ENCODE data around the gene MLH1.
"Not testable (repeated sequence)": the region's sequence is repeated elsewhere in the genome, so short reads cannot be mapped to it uniquely, and the experiment has no call there.

MLH1 gene

GRCh38 chr3:37040231-37040630 lies 46.9 kb downstream of the MLH1 start:
- peak; percentile 18 for DNase-seq

GRCh38 chr3:37041546-37042195 lies 48.4 kb downstream of the MLH1 start:
- DNase-seq = no peak

DNA sequence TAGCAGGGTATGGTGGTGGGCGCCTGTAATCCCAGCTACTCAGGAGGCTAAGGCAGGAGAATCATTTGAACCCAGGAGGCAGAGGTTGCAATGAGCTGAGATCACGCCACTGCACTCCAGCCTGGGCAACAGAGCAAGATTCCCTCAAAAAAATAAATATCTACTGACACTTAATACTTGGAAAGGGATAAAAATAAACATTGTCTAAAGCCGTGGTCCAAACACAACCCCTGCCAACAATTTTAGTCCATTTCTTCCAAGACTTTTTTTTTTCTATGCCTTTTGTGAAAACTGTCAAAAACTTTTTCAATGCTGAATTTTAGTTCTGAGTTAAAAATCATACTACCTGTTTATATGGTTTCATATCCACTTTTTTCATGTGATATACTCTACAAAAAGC lies 49.4 kb downstream of the MLH1 start:
- DNase-seq = not testable (repeated sequence)

DNA sequence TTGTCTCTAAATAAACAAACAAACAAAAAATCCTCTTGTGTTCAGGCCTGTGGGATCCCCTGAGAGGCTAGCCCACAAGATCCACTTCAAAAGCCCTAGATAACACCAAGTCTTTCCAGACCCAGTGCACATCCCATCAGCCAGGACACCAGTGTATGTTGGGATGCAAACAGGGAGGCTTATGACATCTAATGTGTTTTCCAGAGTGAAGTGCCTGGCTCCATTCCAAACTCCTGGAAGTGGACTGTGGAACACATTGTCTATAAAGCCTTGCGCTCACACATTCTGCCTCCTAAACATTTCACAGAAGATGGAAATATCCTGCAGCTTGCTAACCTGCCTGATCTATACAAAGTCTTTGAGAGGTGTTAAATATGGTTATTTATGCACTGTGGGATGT lies 57.0 kb downstream of the MLH1 start:
- DNase-seq = no peak

- no peak for DNase-seq
These were observed 59.5 kb downstream of the MLH1 start for GRCh38 chr3:37052860-37053259.

GRCh38 chr3:37053337-37053736 lies 60.0 kb downstream of the MLH1 start:
- no peak for DNase-seq

- no peak for DNase-seq
These were observed 60.4 kb downstream of the MLH1 start for GRCh38 chr3:37053753-37054152.

DNA sequence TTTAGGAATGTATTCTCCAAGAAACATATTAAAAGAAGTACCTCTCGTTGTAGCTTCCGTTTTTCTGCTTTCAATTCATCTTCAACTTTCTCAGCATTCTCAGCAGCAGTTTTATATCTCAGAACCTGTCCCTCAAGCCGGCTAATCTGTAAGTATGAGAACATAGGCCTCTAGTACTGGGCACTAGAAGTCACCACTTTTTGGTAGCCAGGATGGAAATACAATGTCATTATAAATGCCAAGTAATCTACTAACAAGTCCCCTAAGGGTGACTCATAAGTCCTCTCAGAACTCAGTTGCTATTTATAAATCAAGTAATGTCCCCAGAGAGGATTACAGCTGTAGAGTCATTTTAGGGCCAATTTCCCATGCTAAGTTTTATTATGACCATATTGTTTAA lies 61.1 kb downstream of the MLH1 start:
- peak; percentile 55 for DNase-seq

DNA sequence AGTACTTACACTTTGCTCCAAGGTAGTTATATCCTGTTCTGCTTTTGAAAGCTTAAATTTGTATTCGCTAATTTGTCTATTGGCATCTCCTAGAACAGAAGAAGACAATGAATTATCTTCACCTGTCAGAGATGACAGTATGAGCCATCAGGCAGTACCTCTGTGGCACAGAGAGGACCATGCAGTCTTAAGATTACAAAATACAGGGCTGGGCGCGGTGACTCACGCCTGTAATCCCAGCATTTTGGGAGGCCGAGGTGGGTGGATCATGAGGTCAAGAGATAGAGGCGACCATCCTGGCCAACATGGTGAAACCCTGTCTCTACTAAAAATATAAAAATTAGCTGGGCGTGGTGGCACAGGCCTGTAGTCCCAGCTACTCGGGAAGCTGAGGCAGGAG lies 61.8 kb downstream of the MLH1 start:
- DNase-seq = not testable (repeated sequence)

GRCh38 chr3:37056826-37057225 lies 63.5 kb downstream of the MLH1 start:
- DNase-seq = no peak

- no peak for DNase-seq
These were observed 64.8 kb downstream of the MLH1 start for GRCh38 chr3:37058117-37058516.

DNA sequence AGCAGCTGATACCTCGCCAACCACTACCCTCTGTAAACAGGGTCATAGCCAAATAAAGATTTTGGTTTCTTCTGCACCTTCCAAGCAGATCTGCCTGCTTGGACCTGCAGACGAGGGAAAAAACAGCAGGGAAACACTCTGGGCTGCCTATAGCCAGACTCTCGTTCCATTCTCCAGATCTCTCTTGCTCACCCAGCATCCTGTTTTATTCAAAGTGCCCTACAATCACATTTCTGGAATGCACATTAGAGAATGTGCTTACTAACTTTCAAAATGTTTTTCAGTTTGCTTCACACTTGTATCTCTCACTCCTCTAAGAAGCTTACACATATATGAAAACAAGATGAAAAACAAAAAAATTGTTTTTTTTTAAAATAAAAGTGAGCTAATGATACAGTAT lies 71.4 kb downstream of the MLH1 start:
- peak; percentile 36 for DNase-seq

DNA sequence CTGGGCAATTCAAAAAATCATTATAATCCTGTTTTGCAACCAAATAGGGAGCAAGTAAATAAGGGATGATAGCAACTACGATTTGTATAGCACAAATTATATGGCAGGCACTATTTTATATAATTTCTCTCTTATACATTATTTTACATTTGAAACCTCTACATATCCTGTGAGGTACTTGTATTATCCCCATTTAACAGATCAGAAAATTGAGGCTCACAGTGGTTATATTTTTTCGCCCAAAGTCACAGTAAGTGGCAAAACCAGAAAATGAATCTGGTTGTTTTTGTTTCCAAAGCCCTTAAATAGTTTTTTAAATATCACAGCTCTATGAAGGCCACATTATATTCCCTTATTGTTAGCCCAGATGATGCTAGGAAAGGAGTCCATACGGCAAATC lies 74.3 kb downstream of the MLH1 start:
- DNase-seq = no peak

DNA sequence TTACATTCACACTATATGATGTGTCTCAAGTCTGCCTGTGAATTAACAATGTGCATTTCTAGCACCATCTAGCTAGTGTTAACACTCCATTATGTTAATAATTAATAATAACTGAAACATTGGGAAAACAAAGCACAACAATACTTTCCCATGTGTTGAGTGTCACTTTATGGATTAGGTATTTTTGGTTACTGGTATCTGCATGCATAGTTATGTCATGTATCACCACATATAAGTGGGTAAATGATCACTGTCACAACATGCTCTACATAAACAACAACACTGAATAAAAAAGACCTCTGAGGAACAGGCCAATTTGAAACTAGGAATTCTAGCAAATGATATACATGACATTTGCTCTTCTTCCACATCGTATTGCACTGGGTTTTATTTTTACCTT lies 74.7 kb downstream of the MLH1 start:
- DNase-seq = no peak

DNA sequence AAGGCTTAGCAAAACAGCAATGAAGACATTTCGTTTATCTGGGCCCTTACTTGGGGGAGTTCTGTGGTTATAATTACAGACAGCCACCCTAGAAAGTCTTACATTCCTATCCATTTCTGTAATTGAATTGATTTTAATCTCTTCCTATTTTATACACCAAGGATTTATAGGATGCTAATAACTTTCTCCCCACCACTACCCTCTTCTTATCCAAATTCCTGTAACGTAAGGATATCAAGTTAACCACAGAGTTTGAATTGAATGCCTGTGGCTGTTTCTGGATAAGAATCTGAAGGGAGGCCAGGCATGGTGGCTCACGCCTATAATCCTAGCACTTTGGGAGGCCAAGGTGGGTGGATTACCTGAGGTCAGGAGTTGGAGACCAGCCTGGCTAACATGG lies 78.6 kb downstream of the MLH1 start:
- DNase-seq = no peak

GRCh38 chr3:37072892-37073291 lies 79.6 kb downstream of the MLH1 start:
- peak; percentile 87 for DNase-seq

DNA sequence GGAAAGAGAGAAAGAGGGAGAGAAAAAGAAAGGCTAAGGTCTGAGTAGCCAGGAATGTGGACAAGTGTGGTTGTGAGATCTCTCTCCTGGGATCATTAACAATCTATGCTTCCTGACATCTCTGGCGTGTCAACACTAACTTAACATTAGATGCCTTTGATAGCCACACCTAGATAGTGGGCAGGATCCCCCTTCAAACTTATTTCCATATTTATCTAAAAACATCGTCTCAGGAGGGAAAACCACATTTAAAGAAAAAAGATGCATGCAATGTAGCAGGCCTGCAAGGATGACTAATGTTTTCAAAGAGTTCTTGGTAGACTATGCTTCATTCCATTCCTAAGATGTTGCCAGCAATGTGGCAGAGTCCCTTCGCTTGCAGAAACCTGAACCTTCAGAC lies 80.9 kb downstream of the MLH1 start:
- peak; percentile 74 for DNase-seq

- DNase-seq = no peak
These were observed 82.6 kb downstream of the MLH1 start for GRCh38 chr3:37075955-37076354.

GRCh38 chr3:37082317-37082716 lies 89.0 kb downstream of the MLH1 start:
- DNase-seq = no peak

- no peak for DNase-seq
These were observed 93.6 kb downstream of the MLH1 start for GRCh38 chr3:37086918-37087317.

DNA sequence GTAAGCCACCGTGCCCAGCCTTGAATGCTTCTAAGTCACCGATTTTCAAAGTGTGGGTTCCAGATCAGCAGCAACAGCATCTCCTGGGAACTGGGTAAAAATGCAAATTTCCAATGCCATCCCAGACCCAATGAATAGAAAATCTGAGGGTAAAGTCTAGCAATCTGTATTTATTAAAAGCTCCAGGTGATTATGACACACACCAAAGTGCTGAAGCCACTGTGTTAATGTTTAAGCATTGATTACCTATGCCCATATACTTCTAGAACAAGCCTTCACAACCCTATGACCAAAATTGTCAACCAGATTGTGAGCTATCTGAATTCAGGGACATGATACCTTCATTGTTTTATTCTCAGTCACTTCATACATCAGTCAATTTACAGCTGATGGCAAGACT lies 94.6 kb downstream of the MLH1 start:
- no peak for DNase-seq

DNA sequence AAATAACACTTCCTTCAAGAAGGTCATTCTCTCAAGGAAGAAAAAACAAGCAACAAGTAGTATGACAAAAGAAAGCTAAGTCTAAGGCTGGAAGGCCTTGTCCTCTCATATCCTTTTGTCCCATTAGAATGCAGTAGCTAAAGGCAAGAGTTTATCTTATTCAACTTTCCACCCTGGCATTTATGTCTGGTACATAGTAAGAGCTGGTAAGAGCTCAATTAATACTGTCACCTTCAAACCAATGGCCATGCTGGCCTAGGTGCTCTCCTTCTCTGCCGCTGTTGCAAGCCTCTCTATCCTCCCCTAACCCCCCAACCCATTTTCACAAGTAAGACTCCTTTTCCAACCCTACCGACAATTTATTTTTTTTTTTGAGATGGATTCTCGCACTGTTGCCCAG lies 99.2 kb downstream of the MLH1 start:
- no peak for DNase-seq

DNA sequence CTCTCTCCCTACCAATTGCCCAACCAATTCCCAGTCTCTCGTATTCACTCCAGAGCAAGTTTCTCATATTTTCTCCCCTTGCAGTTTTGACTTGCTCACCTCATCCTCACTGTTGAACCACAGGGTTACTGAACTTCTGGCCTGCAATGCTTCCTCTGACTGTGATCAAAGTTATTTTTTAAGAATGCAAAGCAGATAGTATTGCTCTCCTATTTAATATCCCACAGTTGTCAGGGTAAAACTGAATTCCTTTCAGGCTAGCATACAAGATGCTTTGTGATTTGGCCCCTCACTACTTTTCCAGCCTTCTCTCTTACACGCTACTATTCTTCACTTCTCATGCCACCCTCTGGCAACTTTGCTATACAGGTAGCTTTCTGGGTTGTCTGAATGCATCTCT lies 100.2 kb downstream of the MLH1 start:
- DNase-seq = peak; percentile 54

- DNase-seq = no peak
These were observed 101.3 kb downstream of the MLH1 start for GRCh38 chr3:37094636-37095035.

DNA sequence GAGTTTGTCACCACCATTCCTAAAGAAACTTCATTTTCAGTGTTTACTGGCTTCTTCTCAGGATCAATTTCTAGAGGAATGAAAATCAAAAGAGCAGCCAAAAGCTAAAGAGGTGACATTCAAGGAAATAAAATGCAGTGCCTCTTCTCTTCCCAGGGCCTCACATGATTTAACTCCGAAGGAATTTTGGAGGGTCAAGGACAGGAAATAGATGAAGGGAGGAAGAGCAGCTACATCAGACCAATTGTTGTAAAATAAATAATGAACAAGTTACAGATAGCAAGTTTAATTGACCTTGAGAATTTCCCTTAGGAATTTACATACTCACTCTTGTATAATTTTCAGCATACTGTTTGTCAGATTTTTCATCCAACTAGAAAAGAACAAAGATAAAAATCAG lies 103.0 kb downstream of the MLH1 start:
- peak; percentile 93 for DNase-seq

DNA sequence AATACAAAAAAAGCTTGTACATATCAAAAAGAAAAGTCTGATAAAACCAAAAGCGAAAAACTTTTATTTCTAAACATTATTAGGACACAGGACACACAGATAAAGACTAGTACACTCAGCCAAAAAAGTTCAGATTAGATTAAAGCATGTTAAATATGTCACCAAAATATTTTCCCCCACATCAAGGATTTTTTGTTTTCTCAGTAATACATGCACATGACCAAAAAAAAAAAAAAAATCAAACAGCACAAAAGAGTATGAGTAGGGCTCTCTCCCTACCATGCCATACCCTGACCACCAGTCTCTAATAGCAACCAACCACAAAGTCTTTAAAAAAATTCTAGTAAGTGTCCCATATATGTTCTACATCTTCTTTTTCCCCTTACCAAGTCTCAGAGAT lies 103.7 kb downstream of the MLH1 start:
- peak; percentile 17 for DNase-seq

Data from EL (cell line).